Caco-2 (cell line): Measurements from ENCODE around the gene TGIF1. TPM values are rescaled to one million over a fixed set of nuclear protein-coding genes. Genes with fewer than 3 reads are reported as not detected.

Experiments used
- BruUV-seq: library from RNA; stranded (reverse); fragments of 400-500 nt; replicated peaks from 2 replicates; lab custom pipeline; 2021; lab: Mats Ljungman, UMichigan
- CTCF ChIA-PET: fragments of 300-600 bp; sonication (Branson Sonifier 250); formaldehyde crosslinking; loops from one replicate; lab custom pipeline; 2022; ENCODE audit warnings: antibody characterized with exemption; lab: Charles Lee
- POLR2A ChIA-PET: fragments of 300-600 bp; sonication (Branson Sonifier 250); formaldehyde crosslinking; loops from one replicate; lab custom pipeline; 2022; ENCODE audit warnings: antibody characterized with exemption; lab: Charles Lee
- DNase-seq, 2 experiments: peaks; one replicate each; pipeline versions ENCODE4 v3.0.0 to v3.0.0-alpha.2; 2020 to 2022
- H3K27me3 ChIP-seq: replicated peaks from 2 replicates; pipeline ENCODE4 v1.6.0; 2011; ENCODE audit warnings: low read length; ENCODE audit not compliant: control insufficient read depth, insufficient read depth
- H3K36me3 ChIP-seq: 2 replicates; pipeline ENCODE4 v1.5.1; 2011; ENCODE audit warnings: low read length; ENCODE audit not compliant: control insufficient read depth, insufficient read depth
- H3K4me1 ChIP-seq: fragments of 250-450 bp; sonication (Bioruptor Pico); 2 replicates; pipeline ENCODE4 v1.5.1; 2020; ENCODE audit warnings: mild to moderate bottlenecking
- H3K4me3 ChIP-seq: 2 replicates; pipeline ENCODE4 v1.5.1; 2011; ENCODE audit warnings: low read depth, mild to moderate bottlenecking, control low read depth, low read length
- H3K9me3 ChIP-seq: fragments of 250-450 bp; sonication (Bioruptor Pico); 2 replicates; pipeline ENCODE4 v1.5.1; 2020; ENCODE audit warnings: mild to moderate bottlenecking, moderate library complexity
- H3K27ac Mint-ChIP-seq: one replicate; pipeline ENCODE4 v1.8.0; 2022; ENCODE audit warnings: mixed read lengths; ENCODE audit not compliant: unreplicated experiment
- H3K27me3 Mint-ChIP-seq: one replicate; pipeline ENCODE4 v1.8.0; 2022; ENCODE audit warnings: mixed read lengths; ENCODE audit not compliant: insufficient read depth, unreplicated experiment
- H3K36me3 Mint-ChIP-seq: one replicate; pipeline ENCODE4 v1.8.0; 2022; ENCODE audit warnings: mild to moderate bottlenecking, mixed read lengths; ENCODE audit not compliant: insufficient read depth, unreplicated experiment
- H3K4me1 Mint-ChIP-seq: one replicate; pipeline ENCODE4 v1.8.0; 2022; ENCODE audit warnings: low read depth, mixed read lengths; ENCODE audit not compliant: unreplicated experiment
- H3K4me3 Mint-ChIP-seq: one replicate; pipeline ENCODE4 v1.8.0; 2022; ENCODE audit warnings: mild to moderate bottlenecking, moderate library complexity, mixed read lengths; ENCODE audit not compliant: unreplicated experiment
- H3K9me3 Mint-ChIP-seq: one replicate; pipeline ENCODE4 v1.8.0; 2022; ENCODE audit warnings: mixed read lengths; ENCODE audit not compliant: unreplicated experiment
- intact Hi-C: fragments of 100-400 bp; cut with micrococcal nuclease; formaldehyde crosslinking; loops from one replicate; pipeline ENCODE4 v1.10.0; 2022; ENCODE audit not compliant: unreplicated experiment
- total RNA-seq: library from RNA; stranded (reverse); gene quantifications from 2 replicates; pipeline ENCODE4 v1.2.3, GENCODE V29; 2022
- TF ChIP-seq, protein P1 (sequence below), 2 experiments: fragments of 200-600 bp in 1 of 2; IDR thresholded peaks; 1 replicate in 1 of 2; 2 replicates in 1 of 2; pipeline versions ENCODE4 v1.5.1 to v1.8.0; 2011 to 2022; ENCODE audit warnings: antibody characterized with exemption in 1 of 2, control low read depth in 1 of 2, inconsistent platforms in 1 of 2, low read depth in 1 of 2, low read length in 1 of 2, mild to moderate bottlenecking in 1 of 2, moderate library complexity in 1 of 2; ENCODE audit not compliant: insufficient read depth in 1 of 2, severe bottlenecking in 1 of 2, unreplicated experiment in 1 of 2

TGIF1 gene
- total RNA-seq, 1 experiment from 2014 or later = 107 TPM

DNA sequence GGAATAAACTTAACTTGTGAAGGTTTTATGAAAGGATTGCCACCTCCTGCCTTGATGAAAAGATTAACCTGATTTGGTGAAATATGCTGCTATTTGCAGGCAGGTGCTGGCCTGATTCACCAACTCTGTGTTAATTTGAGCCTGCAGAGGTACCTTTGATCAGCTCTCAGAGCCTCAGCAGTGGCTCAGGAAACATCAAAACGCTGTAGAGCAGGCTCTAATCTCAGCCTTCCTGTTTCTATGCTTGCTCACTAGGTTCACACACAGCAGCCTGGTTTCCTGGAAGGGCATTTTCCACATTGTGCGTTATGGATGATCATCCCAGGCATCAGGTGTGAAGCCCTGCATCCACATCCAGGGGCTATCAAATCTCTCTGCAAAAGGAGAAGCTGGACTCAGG is 16.9 kb downstream of the TGIF1 start:
- POLR2A ChIA-PET = interaction anchor here (0.6 to 0.7 kb wide), 3 partner anchors 107 to 140 kb away, joined by 3 read pairs; no protein-coding TSS in a partner anchor

DNA sequence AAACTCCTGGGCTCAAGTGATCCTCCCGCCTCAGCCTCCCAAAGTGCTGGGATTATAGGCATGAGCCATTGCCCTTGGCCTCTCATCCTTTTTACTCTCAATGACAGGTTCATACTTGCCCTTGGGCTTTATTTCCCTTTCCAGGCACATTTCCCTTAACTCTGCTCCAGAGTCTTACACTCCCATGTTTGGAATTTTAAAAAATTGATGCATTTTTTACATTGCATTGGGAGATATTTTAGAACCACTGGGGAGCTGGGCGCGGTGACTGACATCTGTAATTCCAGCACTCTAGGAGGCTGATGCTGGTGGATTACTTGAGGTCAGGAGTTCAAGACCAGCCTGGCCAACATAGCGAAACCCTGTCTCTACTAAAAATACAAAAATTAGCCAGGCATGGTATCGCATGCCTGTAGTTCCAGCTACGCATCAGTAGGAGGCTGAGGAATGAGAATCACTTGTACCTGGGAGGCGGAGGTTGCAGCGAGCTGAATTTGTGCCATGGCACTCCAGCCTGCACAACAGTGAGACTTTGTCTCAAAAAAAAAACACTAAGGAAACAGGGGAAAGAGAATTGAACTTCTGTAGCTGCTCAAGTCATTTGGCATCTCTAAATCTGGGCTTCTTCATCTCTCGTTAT is 18.2 kb downstream of the TGIF1 start:
- Histone ChIP-seq H3K4me3 (no peak overlapping the region), H3K36me3 (no peaks in the 10 kb centered on the region), H3K4me1 (peaks cover 15% of the 10 kb centered on the region), H3K9me3 (no peaks in the 10 kb centered on the region), H3K27me3 (no peaks in the 10 kb centered on the region)
- TF ChIP-seq, protein P1, sequence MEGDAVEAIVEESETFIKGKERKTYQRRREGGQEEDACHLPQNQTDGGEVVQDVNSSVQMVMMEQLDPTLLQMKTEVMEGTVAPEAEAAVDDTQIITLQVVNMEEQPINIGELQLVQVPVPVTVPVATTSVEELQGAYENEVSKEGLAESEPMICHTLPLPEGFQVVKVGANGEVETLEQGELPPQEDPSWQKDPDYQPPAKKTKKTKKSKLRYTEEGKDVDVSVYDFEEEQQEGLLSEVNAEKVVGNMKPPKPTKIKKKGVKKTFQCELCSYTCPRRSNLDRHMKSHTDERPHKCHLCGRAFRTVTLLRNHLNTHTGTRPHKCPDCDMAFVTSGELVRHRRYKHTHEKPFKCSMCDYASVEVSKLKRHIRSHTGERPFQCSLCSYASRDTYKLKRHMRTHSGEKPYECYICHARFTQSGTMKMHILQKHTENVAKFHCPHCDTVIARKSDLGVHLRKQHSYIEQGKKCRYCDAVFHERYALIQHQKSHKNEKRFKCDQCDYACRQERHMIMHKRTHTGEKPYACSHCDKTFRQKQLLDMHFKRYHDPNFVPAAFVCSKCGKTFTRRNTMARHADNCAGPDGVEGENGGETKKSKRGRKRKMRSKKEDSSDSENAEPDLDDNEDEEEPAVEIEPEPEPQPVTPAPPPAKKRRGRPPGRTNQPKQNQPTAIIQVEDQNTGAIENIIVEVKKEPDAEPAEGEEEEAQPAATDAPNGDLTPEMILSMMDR (IDR thresholded peaks at IDR 0.05; ENCODE audit: insufficient read depth in 1 of 2, low read depth in 1 of 2, low read length in 1 of 2, severe bottlenecking in 1 of 2, unreplicated experiment in 1 of 2) = no peak
- Mint-ChIP-seq H3K4me3 (no peak overlapping the region), H3K4me1 (no peaks in the 10 kb centered on the region), H3K27ac (no peak overlapping the region), H3K27me3 (no peaks in the 10 kb centered on the region), H3K36me3 (peaks cover 12% of the 10 kb centered on the region), H3K9me3 (no peaks in the 10 kb centered on the region)
- CTCF ChIA-PET = no interaction called here
- intact Hi-C loops = no loop called here
- no peak for DNase-seq
- BruUV-seq = no TSS peak
- POLR2A ChIA-PET = no interaction called here

More for the DNA sequence above, 16.9 kb downstream of the TGIF1 start:
- H3K4me3 ChIP-seq = no peak overlapping the region
- CTCF ChIA-PET = interaction anchor here (0.6 to 1.4 kb wide), 4 partner anchors 32 to 200 kb away, joined by 3 to 4 read pairs (median 4); no protein-coding TSS in a partner anchor
- no peaks in the 10 kb centered on the region for H3K27me3 Mint-ChIP-seq
- intact Hi-C loops = no loop called here
- no peak for DNase-seq
- H3K9me3 ChIP-seq = no peaks in the 10 kb centered on the region
- TF ChIP-seq, protein P1 (IDR thresholded peaks at IDR 0.05; ENCODE audit: insufficient read depth in 1 of 2, low read depth in 1 of 2, low read length in 1 of 2, severe bottlenecking in 1 of 2, unreplicated experiment in 1 of 2) = no peak
- H3K36me3 Mint-ChIP-seq = peaks cover 25% of the 10 kb centered on the region
- BruUV-seq = no TSS peak
- no peak overlapping the region for H3K4me3 Mint-ChIP-seq
- no peak overlapping the region for H3K27ac Mint-ChIP-seq
- H3K4me1 Mint-ChIP-seq = no peaks in the 10 kb centered on the region
- no peaks in the 10 kb centered on the region for H3K36me3 ChIP-seq
- peaks cover 15% of the 10 kb centered on the region for H3K4me1 ChIP-seq
- no peaks in the 10 kb centered on the region for H3K9me3 Mint-ChIP-seq
- no peaks in the 10 kb centered on the region for H3K27me3 ChIP-seq

DNA sequence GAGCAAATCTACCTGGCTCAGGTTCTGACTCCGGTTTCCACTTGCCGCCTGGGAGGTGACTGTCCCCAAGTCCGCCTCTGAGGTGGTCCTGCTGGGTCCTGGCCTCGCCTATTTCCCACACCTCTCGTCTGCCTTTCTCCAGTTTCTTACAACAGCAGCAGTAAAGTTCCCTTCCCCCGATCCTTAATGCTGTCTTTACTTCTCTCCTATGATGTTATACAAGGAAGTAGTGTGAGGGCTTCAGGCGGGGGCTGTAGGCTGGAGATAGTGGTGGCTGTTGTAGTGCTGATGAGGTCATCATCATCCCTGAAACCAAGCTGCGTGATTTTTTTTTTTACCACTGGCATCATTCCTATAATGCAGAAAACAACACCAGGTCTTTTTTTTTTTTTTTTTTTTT is 18.9 kb downstream of the TGIF1 start:
- no TSS peak for BruUV-seq
- Mint-ChIP-seq H3K27me3 (no peaks in the 10 kb centered on the region), H3K27ac (no peak overlapping the region), H3K9me3 (no peaks in the 10 kb centered on the region), H3K4me3 (no peak overlapping the region), H3K36me3 (peaks cover 7% of the 10 kb centered on the region), H3K4me1 (no peaks in the 10 kb centered on the region)
- peaks cover 15% of the 10 kb centered on the region for H3K4me1 ChIP-seq
- no peaks in the 10 kb centered on the region for H3K36me3 ChIP-seq
- TF ChIP-seq, protein P1 (IDR thresholded peaks at IDR 0.05; ENCODE audit: insufficient read depth in 1 of 2, low read depth in 1 of 2, low read length in 1 of 2, severe bottlenecking in 1 of 2, unreplicated experiment in 1 of 2) = no peak
- no peak for DNase-seq
- ChIA-PET POLR2A (no interaction called here), CTCF (no interaction called here)
- no peaks in the 10 kb centered on the region for H3K9me3 ChIP-seq
- intact Hi-C loops = no loop called here
- no peak overlapping the region for H3K4me3 ChIP-seq
- H3K27me3 ChIP-seq = no peaks in the 10 kb centered on the region
